NCI-H446 treated with DMSO at 0.1 percent for 48 hours (cell line): ENCODE data around the gene HSD17B14.
"Not testable (repeated sequence)": the region's sequence is repeated elsewhere in the genome, so short reads cannot be mapped to it uniquely, and the experiment has no call there.

Experiments
- DNase-seq: peaks from one replicate; lab custom pipeline; 2025; lab: John Stamatoyannopoulos, UW

Gene HSD17B14

DNA sequence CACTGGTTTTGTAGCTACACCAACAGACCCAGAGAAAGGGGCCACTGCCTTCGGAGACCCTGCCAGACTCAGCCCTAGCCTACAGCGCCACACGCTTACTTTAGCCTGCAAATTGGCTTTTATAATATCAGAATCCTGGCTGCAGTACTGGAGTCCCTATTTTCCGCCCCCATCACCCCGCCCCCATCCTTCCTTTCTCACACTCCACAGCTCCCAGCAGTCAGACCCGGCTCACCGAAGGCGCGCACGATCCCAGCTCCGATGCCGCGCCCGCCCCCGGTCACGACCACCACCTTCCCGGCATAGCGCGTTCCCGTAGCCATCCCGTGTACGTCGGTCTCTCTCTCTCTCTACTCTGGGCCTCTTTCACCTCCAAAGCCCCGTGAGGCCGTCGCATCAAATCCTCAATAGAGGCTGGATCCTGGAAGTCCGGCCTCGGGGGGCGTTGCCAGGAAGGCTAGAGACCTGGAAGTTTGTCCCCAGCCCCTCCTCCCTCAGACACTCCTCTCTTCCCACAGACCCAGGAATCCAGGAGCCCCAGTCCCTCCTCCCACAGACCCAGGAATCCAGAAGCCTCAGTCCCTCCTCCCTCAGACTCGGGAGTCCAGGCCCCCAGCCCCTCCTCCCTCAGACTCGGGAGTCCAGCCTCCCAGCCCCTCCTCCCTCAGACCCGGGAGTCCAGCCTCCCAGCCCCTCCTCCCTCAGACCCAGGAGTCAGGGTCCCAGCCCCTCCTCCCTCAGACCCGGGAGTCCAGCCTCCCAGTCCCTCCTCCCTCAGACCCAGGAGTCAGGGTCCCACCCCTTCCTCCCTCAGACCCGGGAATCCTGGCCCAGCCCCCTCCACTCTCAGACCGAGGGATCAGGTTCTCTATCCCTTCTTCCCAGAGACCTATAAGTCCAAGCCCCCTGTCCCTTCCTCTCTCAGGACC is at the start of gene HSD17B14:
TSS of gene HSD17B14 (minus strand) at position 403 of the 929 bp plus-strand sequence. CDS start at position 323, 80 bp downstream.
- peak; percentile 33 for DNase-seq

DNA sequence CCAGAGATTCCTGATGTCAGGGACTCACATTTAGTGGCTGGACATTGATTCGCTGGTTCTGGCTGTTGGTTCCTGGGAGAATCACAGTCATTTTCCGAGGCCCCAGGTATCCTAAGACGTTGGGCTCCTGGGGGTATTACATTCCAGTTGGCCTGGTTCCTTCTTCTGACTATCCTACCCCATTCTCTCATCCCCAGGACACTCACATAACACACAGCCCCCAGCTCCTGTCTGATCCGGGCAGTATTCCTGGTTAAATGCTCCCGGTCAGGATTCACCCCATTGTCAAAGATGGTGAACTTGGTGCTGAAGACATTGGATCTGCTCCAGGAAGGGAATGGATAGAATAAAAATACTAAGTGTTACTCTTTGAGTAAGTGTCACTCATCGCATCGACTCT is 47.4 kb upstream of the HSD17B14 start:
- DNase-seq, result no peak

DNA sequence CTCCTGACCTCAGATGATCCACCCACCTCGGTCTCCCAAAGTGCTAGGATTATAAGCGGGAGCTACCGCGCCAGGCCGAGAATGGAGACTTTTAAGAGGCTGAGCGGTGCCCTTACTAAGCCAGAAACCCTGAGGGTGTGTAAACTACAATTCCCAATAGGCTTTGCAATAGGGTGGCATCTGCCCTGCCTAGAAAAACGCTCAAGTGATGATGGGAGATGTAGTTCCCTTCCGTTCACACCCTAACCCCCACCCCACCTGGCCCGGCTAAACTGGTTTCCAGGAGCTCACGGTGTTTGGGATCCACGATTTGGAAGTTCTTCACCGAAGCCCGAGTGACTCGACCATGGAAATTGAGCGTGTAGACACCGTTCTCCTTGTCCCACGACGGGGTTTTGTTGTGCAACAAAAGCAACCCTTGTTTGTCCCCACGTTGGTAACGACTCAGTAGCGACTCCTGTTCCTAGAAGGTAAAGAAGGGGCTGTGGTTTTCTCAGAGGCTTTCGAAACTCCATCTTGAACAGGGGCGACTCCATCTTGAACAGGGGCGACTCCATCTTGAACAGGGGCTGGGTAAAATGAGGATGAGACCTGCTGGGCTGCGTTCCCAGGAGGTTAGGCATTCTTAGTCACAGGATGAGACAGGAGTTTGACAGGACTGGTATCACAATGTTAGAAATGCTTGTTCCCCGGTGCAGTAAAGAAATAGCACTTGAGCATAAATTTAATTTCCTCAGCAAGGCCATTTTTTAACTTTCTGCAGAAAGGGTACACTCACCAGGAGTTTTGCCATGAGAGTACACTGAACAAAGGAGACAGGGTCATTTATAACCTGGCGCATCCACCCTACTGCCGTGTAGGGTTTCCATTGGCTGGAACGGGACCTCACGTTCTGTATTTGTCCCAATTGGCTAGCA is 45.7 kb upstream of the HSD17B14 start:
- DNase-seq, result no peak

DNA sequence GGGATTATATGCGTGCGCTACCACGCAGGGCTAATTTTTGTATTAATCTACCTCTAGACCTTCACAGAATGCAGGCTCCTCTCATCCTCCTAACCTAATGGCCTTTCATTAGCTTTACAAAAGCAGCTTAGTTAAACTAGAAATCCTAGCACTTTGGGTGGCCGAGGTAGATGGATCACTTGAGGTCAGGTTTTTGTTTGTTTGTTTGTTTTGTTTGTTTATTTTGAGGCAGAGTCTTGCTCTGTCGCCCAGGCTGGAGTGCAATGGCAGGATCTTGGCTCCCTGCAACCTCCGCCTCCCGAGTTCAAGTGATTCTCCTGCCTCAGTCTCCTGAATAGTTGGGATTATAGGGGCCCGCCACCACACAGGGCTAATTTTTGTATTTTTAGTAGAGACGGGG is 43.4 kb upstream of the HSD17B14 start:
- not testable (repeated sequence) for DNase-seq

DNA sequence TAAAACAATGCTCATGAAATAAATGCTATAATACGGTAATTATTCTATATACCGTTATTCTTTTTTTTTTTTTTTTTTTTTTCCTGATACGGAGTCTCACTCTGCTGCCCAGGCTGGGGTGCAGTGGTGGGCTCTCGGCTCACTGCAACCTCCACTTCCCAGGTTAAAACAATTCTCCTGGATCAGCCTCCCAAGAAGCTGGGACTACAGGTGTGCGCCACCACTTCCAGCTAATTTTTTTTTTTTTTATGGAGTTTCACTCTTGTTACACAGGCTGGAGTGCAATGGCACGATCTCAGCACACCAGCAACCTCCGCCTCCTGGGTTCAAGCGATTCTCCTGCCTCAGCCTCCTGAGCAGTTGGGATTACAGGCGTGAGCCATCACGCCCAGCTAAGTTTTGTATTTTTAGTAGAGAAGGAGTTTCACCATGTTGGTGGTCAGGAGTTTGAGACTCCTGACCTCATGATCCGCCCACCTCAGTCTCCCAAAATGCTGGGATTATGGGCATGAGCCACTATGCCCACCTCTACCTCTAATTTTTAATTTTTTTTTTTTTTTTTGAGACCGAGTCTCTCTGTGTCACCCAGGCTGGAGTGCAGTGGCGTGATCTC is 42.8 kb upstream of the HSD17B14 start:
- DNase-seq, result no peak

DNA sequence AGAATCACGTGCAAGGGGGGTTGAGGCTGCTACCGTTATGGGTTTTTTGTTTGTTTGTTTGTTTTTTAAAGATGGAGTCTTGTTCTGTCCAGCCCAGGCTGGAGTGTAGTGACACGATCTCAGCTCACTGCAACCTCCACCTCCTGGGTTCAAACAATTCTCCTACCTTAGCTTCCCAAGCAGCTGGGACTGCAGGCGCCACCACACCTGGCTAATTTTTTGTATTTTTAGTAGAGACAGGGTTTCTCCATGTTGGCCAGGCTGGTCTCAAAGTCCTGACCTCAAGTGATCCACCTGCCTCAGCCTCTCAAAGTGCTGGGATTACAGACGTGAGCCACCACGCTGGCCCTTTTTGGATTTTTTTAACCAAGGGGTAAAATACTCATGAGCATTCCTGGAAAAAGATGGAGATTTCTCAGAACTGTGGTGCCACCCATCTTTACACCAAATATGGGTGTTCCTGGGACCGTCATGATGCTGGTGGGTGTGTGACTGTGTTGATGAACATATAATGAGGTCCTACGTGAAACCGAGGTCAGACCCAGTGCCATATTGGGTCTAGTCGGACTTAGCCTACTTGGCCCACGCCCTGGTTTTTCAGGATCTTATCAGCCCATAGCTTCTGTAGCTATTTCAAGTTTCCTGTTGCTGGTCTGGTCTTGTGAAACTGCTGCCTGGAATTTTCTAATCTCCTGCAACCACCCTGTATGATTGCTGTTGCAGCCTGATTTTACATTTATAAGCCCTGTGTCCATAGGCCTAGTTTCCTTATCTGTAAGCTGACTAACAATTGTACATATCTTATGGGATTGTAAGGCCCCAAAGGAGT is 42.1 kb upstream of the HSD17B14 start:
- no peak for DNase-seq

DNA sequence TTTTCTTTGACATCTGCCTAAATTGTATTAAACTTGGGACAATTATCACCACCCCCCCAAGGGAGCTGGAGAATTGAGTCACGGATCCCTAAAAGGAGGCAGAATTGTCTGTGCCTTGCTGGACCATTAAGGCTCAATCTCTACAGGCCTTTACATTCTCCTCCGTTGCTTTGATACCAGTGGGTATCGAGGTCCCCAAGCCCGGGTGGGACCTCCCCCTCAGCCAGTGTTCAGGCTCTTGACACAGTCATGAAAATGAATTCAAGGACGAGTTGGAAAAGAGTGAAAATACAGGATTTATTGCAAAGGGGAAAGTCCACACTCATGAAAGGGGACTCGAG is 41.5 kb upstream of the HSD17B14 start:
- no peak for DNase-seq

DNA sequence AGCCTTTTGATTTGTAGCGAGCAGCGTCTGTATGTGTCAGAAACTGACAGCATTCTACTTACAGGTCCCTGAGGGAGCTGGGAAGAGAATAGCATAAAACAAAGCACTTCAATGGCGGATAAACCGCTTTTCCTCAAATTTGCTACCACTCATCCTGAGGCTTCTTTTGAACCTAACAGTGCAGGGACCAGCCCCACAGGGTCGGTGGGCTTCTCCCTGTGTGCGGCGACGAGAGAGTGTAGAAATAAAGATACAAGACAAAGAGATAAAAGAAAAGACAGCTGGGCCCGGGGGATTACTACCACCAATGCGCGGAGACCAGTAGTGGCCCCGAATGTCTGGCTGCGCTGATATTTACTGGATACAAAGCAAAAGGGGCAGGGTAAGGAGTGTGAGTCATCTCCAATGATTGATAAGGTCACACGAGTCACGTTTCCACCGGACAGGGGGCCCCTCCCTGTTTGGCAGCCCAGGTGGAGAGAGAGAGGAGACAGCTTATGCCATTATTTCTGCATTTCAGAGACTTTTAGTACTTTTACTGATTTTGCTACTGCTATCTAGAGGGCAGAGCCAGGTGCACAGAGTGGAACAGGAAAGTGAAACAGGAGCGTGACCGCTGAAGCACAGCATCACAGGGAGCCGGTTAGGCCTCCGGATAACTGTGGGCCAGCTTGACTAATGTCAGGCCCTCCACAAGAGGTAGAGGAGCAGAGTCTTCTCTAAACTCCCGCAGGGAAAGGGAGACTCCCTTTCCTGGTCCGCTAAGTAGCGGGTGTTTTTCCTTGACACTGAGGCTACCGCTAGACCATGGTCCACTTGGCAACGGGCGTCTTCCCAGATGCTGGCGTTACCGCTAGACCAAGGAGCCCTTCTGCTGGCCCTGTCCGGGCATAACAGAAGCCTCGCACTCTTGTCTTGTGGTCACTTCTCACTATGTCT is 40.0 kb upstream of the HSD17B14 start:
- not testable (repeated sequence) for DNase-seq

DNA sequence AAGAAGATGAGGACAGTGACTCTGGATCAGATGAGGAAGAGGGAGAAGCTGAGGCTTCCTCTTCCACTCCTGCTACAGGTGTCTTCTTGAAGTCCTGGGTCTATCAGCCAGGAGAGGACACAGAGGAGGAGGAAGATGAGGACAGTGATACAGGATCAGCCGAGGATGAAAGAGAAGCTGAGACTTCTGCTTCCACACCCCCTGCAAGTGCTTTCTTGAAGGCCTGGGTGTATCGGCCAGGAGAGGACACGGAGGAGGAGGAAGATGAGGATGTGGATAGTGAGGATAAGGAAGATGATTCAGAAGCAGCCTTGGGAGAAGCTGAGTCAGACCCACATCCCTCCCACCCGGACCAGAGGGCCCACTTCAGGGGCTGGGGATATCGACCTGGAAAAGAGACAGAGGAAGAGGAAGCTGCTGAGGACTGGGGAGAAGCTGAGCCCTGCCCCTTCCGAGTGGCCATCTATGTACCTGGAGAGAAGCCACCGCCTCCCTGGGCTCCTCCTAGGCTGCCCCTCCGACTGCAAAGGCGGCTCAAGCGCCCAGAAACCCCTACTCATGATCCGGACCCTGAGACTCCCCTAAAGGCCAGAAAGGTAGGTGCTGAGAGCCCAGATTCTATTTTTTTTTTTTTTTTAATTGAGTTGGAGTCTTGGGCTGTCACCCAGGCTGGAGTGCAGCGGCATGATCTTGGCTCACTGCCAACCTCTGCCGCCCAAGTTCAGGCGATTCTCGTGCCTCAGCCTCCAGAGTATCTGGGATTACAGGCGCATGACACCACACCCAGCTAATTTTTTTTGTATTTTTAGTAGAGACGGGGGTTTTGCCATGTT is 38.2 kb upstream of the HSD17B14 start:
- DNase-seq, result no peak

DNA sequence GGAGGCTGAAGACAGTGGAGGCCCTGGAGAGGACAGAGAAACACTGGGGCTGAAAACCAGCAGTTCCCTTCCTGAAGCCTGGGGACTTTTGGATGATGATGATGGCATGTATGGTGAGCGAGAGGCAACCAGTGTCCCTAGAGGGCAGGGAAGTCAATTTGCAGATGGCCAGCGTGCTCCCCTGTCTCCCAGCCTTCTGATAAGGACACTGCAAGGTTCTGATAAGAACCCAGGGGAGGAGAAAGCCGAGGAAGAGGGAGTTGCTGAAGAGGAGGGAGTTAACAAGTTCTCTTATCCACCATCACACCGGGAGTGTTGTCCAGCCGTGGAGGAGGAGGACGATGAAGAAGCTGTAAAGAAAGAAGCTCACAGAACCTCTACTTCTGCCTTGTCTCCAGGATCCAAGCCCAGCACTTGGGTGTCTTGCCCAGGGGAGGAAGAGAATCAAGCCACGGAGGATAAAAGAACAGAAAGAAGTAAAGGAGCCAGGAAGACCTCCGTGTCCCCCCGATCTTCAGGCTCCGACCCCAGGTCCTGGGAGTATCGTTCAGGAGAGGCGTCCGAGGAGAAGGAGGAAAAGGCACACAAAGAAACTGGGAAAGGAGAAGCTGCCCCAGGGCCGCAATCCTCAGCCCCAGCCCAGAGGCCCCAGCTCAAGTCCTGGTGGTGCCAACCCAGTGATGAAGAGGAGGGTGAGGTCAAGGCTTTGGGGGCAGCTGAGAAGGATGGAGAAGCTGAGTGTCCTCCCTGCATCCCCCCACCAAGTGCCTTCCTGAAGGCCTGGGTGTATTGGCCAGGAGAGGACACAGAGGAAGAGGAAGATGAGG is 37.4 kb upstream of the HSD17B14 start:
- DNase-seq, result no peak

DNA sequence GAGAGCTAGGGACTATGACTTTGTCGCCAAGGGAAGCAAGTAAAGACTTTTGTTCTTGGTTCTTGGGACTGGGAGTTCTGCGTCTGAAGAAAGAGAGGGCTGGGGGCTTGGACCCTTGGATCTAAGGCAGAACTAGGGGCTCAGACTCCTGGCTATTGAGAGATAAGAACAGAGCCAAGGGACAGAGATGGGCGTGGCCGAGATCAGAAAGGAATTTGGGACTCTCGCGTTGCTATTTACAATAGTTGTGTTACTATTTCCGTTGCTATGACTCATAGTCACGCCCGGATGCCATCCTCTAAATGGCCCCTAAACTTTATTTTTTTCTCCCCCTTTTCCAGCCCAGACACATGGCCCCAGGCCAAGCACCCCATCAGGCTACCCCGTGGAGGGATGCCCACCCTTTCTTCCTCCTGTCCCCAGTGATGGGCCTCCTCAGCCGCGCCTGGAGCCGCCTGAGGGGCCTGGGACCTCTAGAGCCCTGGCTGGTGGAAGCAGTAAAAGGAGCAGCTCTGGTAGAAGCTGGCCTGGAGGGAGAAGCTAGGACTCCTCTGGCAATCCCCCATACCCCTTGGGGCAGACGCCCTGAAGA is 36.7 kb upstream of the HSD17B14 start:
- DNase-seq, result peak; percentile 66

DNA sequence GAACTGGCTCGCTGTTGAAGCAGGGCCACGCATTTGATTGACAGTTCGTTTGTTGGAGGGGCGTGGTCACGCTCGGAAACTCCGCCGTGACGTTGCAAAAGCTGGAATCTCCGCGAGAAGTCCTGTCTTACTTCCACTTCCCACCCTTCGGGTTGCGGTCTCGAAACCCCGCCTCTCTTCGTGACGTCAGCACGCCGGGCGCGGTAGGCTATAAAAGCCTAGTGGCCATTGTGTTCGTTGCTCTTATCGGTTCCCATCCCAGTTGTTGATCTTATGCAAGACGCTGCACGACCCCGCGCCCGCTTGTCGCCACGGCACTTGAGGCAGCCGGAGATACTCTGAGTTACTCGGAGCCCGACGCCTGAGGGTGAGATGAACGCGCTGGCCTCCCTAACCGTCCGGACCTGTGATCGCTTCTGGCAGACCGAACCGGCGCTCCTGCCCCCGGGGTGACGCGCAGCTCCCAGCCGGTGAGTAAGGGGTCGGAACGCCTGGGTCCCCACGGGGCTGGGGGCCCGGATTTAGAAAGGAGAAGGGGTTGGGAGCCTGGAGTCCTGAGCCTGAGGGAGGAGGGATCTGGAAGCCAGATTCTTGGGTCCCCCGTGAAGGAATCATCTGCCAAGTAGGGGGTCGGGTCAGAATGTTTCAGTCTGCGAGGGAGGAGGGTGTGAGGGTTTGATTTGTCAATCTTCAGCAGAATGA is 36.0 kb upstream of the HSD17B14 start, which contains the start of gene PPP1R15A:
TSS of gene PPP1R15A (plus strand) at position 240 of the 702 bp plus-strand sequence. CDS start 813 bp downstream, outside the sequence.
- DNase-seq, result peak; percentile 92

DNA sequence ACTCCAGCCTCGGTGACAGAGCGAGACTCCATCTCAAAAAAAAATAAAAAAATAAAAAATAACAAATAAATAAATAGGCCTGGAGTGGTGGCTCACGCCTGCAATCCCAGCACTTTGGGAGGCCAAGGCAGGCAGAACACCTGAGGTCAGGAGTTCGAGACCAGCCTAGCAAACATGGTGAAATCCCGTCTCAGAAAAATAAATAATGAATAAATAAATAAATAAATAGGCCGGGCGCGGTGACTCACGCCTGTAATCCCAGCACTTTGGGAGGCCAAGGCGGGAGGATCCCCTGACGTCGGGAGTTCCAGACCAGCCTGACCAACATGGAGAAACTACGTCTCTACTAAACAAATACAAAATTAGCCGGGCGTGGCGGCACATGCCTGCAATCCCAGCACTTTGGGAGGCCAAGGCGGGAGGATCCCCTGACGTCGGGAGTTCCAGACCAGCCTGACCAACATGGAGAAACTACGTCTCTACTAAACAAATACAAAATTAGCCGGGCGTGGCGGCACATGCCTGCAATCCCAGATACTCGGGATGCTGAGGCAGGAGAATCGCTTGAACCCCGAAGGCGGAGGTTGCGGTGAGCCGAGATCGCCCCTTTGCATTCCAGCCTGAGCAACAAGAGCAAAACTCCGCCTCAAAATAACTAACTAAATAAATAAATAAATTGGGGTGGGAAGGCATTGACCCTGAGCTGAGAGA is 35.3 kb upstream of the HSD17B14 start:
- not testable (repeated sequence) for DNase-seq

DNA sequence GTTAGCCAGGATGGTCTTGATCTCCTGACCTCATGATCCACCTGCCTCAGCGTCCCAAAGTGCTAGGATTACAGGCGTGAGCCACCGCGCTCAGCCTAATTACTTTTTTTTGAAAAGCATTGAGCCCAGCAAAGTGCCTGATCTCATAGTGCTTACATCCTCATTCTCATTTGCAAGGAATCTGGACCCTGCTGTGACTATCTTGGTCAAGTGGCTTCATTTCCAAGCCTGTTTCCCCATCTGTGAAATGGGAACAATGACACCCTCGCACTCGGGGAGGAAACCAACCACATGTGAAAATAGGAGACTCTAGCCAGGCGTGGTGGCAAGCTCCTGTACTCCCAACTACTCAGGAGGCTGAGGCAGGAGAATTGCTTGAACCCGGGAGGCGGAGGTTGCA is 33.8 kb upstream of the HSD17B14 start:
- DNase-seq, result no peak

DNA sequence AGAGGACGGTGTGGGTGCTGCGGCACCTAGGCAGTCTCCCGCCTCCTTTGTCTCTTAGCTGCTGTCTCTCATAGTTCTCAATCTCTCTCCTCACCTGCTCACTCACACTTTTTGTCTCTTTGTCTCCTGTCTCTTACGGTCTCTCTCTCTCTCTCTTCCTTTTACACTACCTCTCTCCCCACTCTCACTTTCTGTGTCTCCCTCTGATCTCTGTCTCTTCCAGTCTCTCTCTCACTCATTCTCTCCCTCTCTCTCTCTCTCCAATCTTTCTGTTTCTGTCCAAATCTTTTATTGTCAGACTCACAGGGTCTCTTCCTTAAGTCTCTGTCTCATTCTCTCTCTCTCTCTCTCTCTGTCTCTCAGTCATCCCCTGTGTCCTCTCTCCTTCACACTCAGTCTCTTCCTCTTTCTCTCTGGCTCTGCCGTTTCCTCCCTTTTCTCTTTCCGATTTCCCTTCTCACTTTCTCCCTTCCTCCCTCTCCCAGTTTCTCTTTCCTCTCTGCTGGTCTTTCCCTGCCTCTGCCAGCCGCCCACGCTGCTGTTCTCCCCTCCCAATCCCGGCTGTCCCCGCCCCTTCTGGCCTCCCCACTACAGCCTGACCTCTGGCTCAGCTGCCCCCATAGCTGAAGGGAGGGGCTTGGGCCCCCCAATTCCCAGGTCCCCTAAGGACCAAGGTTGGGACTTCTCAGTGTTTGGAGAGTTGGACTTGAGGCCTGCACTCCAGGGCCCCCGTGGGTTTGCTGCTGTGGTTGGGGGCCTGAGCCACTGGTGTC is 32.0 kb upstream of the HSD17B14 start, which contains the start of gene PLEKHA4:
TSS of gene PLEKHA4 (minus strand) at position 504 of the 773 bp plus-strand sequence. CDS start 997 bp downstream, outside the sequence.
- DNase-seq, result no peak

DNA sequence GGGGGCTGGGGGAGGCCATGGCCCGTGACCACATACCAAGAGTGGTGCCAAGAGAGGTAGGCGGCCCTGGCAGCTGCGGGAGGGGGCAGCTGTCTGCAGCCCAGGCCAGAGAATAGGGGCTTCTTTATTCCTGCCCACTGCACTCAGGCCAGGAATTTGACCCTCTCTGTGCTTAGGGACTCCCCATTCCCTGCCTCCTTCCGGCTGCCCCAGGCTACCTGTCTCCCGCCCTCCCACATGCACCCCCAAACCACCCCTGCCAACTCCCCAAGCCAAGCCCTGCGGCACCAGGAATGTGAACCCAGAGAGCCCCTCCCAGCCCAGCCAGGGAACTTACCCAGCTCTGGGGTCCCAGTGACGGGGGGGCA is 31.4 kb upstream of the HSD17B14 start:
- DNase-seq, result no peak
